Measurements from ENCODE around the gene P4HA2.

The P4HA2 gene

DNA sequence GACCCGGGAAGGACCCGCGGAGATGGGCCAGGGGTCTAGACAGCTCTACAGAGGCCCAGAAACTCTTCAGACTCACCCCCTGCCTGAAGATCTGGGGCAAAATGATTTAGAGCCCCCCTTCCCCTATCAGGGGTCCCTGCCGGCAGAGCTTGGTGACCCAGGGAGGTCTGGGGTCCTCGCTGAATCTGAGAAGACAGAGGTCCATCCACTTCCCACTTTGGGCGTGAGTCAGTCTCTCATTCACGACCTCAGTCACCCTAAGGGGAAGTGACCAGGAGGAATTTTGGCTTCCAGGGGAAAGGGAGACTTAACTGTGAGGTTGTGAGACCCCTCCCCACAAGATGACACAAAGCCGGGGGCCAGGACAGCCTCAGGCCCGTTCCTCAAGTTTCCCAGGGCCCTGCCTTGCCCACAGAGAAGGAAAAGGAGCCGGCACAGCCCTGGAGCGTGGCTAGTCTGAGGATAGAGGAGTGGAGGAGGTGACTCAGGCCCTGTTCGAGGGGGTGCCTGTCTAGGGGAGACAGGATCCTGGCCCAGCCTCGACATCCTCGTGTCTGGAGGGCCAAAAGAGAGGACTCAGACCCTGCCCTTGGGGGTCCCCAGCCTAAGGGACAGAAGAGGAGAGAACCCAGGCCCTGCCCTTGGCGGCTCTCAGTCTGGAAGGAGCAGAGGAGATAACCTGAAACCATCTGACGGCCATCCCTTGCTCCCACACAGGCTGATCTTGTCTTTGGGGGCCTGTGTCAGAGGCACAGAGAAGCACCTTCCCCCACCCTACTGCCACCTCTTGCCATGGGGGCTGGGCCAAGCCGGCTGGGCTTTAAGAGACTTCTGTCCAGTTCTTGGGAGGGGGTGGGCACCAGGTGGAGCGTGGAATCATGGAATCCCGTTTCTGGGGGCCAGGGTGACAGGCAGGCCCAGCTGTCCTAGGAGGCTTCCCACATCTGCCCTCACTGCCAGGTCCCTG lies 30.7 kb upstream of the P4HA2 start:
- TF ChIP-seq TAF1 (IDR thresholded peaks at IDR 0.05; ENCODE audit: low read depth) = no peak
- no peak for TF ChIP-seq TEAD4 (IDR thresholded peaks at IDR 0.05)
- TF ChIP-seq, protein P1, sequence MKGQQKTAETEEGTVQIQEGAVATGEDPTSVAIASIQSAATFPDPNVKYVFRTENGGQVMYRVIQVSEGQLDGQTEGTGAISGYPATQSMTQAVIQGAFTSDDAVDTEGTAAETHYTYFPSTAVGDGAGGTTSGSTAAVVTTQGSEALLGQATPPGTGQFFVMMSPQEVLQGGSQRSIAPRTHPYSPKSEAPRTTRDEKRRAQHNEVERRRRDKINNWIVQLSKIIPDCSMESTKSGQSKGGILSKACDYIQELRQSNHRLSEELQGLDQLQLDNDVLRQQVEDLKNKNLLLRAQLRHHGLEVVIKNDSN (IDR thresholded peaks at IDR 0.05) = no peak
- no peak for TF ChIP-seq TCF12 (IDR thresholded peaks at IDR 0.05; ENCODE audit: low read depth)
- TF ChIP-seq RAD21 (IDR thresholded peaks at IDR 0.05; ENCODE audit: low read depth) = no peak
- TF ChIP-seq FOXM1 (IDR thresholded peaks at IDR 0.05; ENCODE audit: borderline replicate concordance, low read depth) = no peak
- TF ChIP-seq, protein P2, sequence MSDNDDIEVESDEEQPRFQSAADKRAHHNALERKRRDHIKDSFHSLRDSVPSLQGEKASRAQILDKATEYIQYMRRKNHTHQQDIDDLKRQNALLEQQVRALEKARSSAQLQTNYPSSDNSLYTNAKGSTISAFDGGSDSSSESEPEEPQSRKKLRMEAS (IDR thresholded peaks at IDR 0.05) = no peak
- TF ChIP-seq, protein P3, sequence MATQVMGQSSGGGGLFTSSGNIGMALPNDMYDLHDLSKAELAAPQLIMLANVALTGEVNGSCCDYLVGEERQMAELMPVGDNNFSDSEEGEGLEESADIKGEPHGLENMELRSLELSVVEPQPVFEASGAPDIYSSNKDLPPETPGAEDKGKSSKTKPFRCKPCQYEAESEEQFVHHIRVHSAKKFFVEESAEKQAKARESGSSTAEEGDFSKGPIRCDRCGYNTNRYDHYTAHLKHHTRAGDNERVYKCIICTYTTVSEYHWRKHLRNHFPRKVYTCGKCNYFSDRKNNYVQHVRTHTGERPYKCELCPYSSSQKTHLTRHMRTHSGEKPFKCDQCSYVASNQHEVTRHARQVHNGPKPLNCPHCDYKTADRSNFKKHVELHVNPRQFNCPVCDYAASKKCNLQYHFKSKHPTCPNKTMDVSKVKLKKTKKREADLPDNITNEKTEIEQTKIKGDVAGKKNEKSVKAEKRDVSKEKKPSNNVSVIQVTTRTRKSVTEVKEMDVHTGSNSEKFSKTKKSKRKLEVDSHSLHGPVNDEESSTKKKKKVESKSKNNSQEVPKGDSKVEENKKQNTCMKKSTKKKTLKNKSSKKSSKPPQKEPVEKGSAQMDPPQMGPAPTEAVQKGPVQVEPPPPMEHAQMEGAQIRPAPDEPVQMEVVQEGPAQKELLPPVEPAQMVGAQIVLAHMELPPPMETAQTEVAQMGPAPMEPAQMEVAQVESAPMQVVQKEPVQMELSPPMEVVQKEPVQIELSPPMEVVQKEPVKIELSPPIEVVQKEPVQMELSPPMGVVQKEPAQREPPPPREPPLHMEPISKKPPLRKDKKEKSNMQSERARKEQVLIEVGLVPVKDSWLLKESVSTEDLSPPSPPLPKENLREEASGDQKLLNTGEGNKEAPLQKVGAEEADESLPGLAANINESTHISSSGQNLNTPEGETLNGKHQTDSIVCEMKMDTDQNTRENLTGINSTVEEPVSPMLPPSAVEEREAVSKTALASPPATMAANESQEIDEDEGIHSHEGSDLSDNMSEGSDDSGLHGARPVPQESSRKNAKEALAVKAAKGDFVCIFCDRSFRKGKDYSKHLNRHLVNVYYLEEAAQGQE (IDR thresholded peaks at IDR 0.05; ENCODE audit: low read depth) = no peak
- TF ChIP-seq CREB1 (IDR thresholded peaks at IDR 0.05; ENCODE audit: low read depth) = no peak
- TF ChIP-seq YY1 (IDR thresholded peaks at IDR 0.05; ENCODE audit: low read depth) = no peak
- TF ChIP-seq EP300 (IDR thresholded peaks at IDR 0.05; ENCODE audit: borderline replicate concordance) = no peak
- TF ChIP-seq ZBTB7A (IDR thresholded peaks at IDR 0.05; ENCODE audit: low read depth) = no peak
- no peak for TF ChIP-seq CEBPB (IDR thresholded peaks at IDR 0.05)
- TF ChIP-seq NFIC (IDR thresholded peaks at IDR 0.05) = no peak
- TF ChIP-seq EGR1 (IDR thresholded peaks at IDR 0.05) = no peak

DNA sequence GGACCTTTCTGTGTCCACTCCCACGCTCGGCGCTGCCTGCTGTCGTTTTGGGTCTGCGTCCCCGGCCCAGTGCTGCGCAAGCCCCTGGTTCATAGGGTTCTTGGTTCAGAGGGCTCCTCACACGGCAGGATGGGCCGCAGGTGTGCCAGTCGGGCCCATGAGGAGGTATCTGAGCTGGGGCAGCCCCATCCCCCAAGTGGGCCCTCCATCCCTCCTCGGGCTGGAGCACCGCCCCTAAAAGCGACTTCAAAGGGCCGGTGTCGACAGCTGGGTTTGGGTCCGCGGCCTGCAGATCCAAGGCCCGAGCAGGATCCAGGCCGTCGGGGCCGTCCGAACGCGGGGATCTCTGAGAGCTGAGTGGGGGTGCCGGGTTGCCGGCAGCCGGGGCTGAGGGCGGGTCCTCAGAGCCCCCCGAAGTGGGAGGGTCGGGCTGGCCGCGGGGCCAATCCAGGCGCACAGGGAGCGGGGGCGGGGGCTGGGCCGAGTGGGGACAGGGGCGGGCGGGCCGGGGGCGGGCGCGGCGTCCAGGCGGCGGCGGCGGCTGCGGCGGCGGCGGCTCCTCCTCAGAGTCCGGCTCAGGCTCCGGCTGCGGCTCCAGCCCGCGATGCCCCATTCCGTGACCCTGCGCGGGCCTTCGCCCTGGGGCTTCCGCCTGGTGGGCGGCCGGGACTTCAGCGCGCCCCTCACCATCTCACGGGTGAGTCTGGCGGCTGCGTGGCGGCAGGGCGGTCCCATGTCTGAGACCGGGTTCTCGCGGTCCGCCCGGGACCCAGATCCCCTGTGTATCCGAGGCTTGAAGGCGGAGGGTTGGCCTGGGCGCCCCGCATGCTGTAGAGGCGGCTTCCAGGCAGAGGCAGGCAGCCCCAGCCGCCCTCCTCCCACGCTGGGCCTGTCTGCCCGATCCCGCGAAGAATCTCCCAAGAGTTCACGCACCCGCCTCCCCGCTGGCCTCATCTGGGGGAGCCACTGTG lies 29.8 kb upstream of the P4HA2 start, which contains the start of gene PDLIM4:
TSS of gene PDLIM4 (plus strand) at position 566 of the 971 bp plus-strand sequence. CDS start at position 605, 39 bp downstream.
- peak; percentile 2; the same call in 1 of the 2 replicates for TF ChIP-seq ZBTB7A (IDR thresholded peaks at IDR 0.05; ENCODE audit: low read depth)
- TF ChIP-seq FOXM1 (IDR thresholded peaks at IDR 0.05; ENCODE audit: borderline replicate concordance, low read depth) = no peak

DNA sequence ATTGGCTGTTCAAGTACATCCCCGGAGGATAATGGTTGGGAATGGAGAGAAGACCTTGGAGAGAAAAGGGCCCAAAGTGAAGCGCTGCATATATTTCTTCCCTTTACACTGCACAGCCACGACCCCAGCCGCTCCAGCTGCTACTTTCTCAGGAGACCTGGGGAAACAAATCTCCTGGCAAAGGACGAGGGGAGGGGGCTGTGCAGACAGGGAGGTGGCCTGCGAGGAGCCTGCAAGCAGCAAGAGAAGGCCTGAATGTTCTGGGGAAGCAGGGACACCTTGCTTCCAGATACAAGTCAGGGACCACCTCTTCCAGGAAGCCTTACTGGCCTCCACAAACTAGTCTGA lies 29.1 kb upstream of the P4HA2 start:
- TF ChIP-seq, protein P3 (IDR thresholded peaks at IDR 0.05; ENCODE audit: low read depth) = no peak
- TF ChIP-seq, protein P2 (IDR thresholded peaks at IDR 0.05) = no peak
- TF ChIP-seq EGR1 (IDR thresholded peaks at IDR 0.05) (no peak), YY1 (IDR thresholded peaks at IDR 0.05; ENCODE audit: low read depth) (no peak), EP300 (IDR thresholded peaks at IDR 0.05; ENCODE audit: borderline replicate concordance) (no peak), TCF12 (IDR thresholded peaks at IDR 0.05; ENCODE audit: low read depth) (no peak), CREB1 (IDR thresholded peaks at IDR 0.05; ENCODE audit: low read depth) (no peak), ZBTB7A (IDR thresholded peaks at IDR 0.05; ENCODE audit: low read depth) (no peak), FOXM1 (IDR thresholded peaks at IDR 0.05; ENCODE audit: borderline replicate concordance, low read depth) (no peak)

DNA sequence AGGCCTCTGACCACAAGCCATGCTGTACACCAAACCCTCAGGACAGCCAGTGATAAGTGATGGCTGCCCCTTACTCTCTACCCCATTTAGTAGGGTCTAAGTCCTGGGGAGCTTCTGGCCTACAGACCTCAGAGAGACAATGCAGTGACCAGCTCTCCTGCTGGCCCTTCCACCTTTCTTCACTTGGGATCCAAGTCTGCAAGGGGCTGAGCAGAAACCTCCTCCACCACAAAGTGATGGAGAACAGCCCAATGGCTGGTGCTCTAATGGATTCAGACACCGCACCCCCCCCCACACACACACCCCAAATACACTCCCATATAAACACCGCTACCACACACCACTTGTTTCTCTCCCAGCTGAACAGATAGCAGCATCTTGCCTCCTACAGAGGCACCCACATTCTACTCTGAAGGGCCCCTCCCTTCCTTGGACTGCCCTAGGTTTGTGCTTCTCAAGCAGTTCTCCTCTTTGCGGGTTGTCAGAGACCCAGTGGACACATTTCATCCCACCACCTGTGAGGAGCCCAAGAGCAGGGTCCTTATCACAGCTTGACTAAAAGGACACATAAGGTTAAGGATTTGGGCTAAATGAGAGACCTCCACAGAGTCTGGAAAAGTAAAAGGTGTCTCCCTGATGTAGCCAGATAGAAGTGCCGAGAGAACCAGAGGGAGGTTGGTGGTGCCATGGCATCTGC lies 28.6 kb upstream of the P4HA2 start:
- TF ChIP-seq EP300 (IDR thresholded peaks at IDR 0.05; ENCODE audit: borderline replicate concordance) = no peak
- TF ChIP-seq, protein P2 (IDR thresholded peaks at IDR 0.05) = no peak
- TF ChIP-seq FOXM1 (IDR thresholded peaks at IDR 0.05; ENCODE audit: borderline replicate concordance, low read depth) = no peak
- no peak for TF ChIP-seq EGR1 (IDR thresholded peaks at IDR 0.05)

DNA sequence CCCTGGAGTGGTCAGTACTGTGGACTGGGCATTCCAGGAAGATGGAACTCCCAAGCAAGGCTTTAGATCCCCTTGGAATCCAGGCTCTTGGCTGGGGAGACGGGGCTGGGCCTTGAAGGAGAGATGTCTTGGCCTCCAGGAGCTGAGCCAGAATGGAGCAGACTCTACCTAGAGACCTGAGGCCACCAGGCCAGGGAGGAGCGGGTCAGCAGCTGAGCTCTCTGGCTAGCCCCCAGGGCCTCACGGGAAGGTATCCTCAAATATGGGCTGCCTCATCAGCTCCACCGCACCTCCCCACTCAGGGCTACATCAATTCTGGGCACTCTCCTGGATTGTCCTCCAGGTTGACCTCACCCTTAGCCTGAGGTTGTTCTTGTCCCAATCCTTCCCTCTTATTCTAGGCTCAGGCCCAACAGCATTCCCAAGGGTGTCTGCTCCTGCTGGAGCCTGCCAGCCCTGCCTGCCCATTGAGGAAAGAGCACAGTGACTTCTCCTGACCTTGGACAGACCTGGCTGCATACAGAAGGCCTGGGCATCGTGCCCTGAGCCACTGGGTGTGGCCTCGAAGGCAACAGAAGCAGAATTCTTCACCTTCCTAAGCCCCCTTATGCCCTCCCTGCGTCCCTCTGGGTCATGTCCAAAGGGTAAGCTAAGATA lies 26.8 kb upstream of the P4HA2 start:
- TF ChIP-seq, protein P3 (IDR thresholded peaks at IDR 0.05; ENCODE audit: low read depth) = no peak
- TF ChIP-seq, protein P2 (IDR thresholded peaks at IDR 0.05) = no peak
- TF ChIP-seq RAD21 (IDR thresholded peaks at IDR 0.05; ENCODE audit: low read depth) = no peak
- no peak for TF ChIP-seq TEAD4 (IDR thresholded peaks at IDR 0.05)
- no peak for TF ChIP-seq EP300 (IDR thresholded peaks at IDR 0.05; ENCODE audit: borderline replicate concordance)
- no peak for TF ChIP-seq NFIC (IDR thresholded peaks at IDR 0.05)
- no peak for TF ChIP-seq FOXM1 (IDR thresholded peaks at IDR 0.05; ENCODE audit: borderline replicate concordance, low read depth)
- TF ChIP-seq CREB1 (IDR thresholded peaks at IDR 0.05; ENCODE audit: low read depth) = no peak
- TF ChIP-seq TCF12 (IDR thresholded peaks at IDR 0.05; ENCODE audit: low read depth) = no peak
- TF ChIP-seq YY1 (IDR thresholded peaks at IDR 0.05; ENCODE audit: low read depth) = no peak
- TF ChIP-seq, protein P1 (IDR thresholded peaks at IDR 0.05) = no peak
- no peak for TF ChIP-seq TAF1 (IDR thresholded peaks at IDR 0.05; ENCODE audit: low read depth)

Measured in Ishikawa (cell line).